HCT116 (cell line): ENCODE data around the gene PROM2. TPM values are rescaled to one million over a fixed set of nuclear protein-coding genes. Genes with fewer than 3 reads are reported as not detected.

Source experiments
- ATAC-seq: fragments of 200-7000 bp; cut with Tn5 transposase; 2 replicates; pipeline ENCODE4 v1.9.1; 2020; ENCODE audit warnings: mild to moderate bottlenecking, moderate library complexity
- BruUV-seq: library from RNA; stranded (reverse); fragments of 400-500 nt; replicated peaks from 2 replicates; lab custom pipeline; 2021; lab: Mats Ljungman, UMichigan
- CTCF ChIA-PET: fragments of 300-600 bp; sonication (Branson Sonifier 250); formaldehyde crosslinking; loops from one replicate; lab custom pipeline; 2021; ENCODE audit warnings: antibody characterized with exemption; lab: Charles Lee
- POLR2A ChIA-PET: fragments of 300-600, 350-600 bp; sonication (Branson Sonifier 250); formaldehyde crosslinking; loops from one replicate; lab custom pipeline; 2021; ENCODE audit warnings: antibody characterized with exemption; lab: Charles Lee
- RAD21 ChIA-PET, 2 experiments: fragments of 300-600 bp; sonication (Branson Sonifier 250); formaldehyde crosslinking; loops; one replicate each; lab custom pipeline; 2023; ENCODE audit warnings: low total read pairs in 2 of 2; ENCODE audit not compliant: uncharacterized antibody in 2 of 2, unreplicated experiment in 2 of 2, low non-redundant PET in 1 of 2; lab: Charles Lee
- DNase-seq: peaks from one replicate; pipeline ENCODE4 v3.0.0-alpha.2; 2010; ENCODE audit warnings: low read depth, low spot score
- H2AFZ ChIP-seq: fragments of 200-600 bp; shearing (Covaris generic), sonication (generic); 2 replicates; pipeline ENCODE4 v1.6.1; 2017; ENCODE audit warnings: low read depth, mixed run types, mixed read lengths, antibody characterized with exemption, low read length; ENCODE audit not compliant: poor library complexity, severe bottlenecking
- H3K27ac ChIP-seq: 2 replicates; pipeline ENCODE4 v1.5.1; 2012; ENCODE audit warnings: low read depth, low read length
- H3K27me3 ChIP-seq: fragments of 200-600 bp; sonication (generic); 2 replicates; pipeline ENCODE4 v1.6.1; 2016; ENCODE audit warnings: mixed run types, low read length, mixed read lengths; ENCODE audit not compliant: insufficient read depth
- H3K36me3 ChIP-seq, 2 experiments: fragments of 200-500 bp in 1 of 2; fragments of 200-600 bp in 1 of 2; sonication (Bioruptor generic) in 1 of 2; sonication (generic) in 1 of 2; 2 replicates each; pipeline versions ENCODE4 v1.5.1 to v1.6.1; 2014 to 2016; ENCODE audit warnings: low read length in 2 of 2, inconsistent platforms in 1 of 2, mixed read lengths in 1 of 2, mixed run types in 1 of 2; ENCODE audit not compliant: insufficient read depth in 2 of 2, control insufficient read depth in 1 of 2
- H3K4me1 ChIP-seq, 2 experiments: fragments of 200-600 bp in 1 of 2; sonication (generic) in 1 of 2; 2 replicates each; pipeline versions ENCODE4 v1.5.1 to v1.6.1; 2012 to 2017; ENCODE audit warnings: low read length in 2 of 2, inconsistent platforms in 1 of 2, mild to moderate bottlenecking in 1 of 2, mixed read lengths in 1 of 2, mixed run types in 1 of 2, moderate library complexity in 1 of 2; ENCODE audit not compliant: insufficient read depth in 2 of 2, control insufficient read depth in 1 of 2
- H3K4me2 ChIP-seq: fragments of 200-600 bp; sonication (generic); 2 replicates; pipeline ENCODE4 v1.6.1; 2017; ENCODE audit warnings: mixed run types, low read length, mixed read lengths
- H3K4me3 ChIP-seq, 2 experiments: fragments of 200-600 bp in 1 of 2; sonication (generic) in 1 of 2; replicated peaks in 1 of 2; 2 replicates each; pipeline ENCODE4 v1.5.1; 2011 to 2016; ENCODE audit warnings: low read length in 2 of 2, control low read depth in 1 of 2, low read depth in 1 of 2, mild to moderate bottlenecking in 1 of 2, mixed read lengths in 1 of 2, mixed run types in 1 of 2
- H3K79me2 ChIP-seq: fragments of 200-600 bp; sonication (generic); 2 replicates; pipeline ENCODE4 v1.6.1; 2017; ENCODE audit warnings: mild to moderate bottlenecking, mixed run types, low read length, moderate library complexity, mixed read lengths; ENCODE audit not compliant: insufficient read depth
- H3K9ac ChIP-seq: fragments of 200-600 bp; sonication (generic); 2 replicates; pipeline ENCODE4 v1.6.1; 2016; ENCODE audit warnings: low read length, mixed read lengths
- H3K9me2 ChIP-seq: fragments of 200-600 bp; sonication (generic), shearing (Covaris generic); 2 replicates; pipeline ENCODE4 v1.6.1; 2017; ENCODE audit warnings: mixed run types, mild to moderate bottlenecking, moderate library complexity; ENCODE audit not compliant: insufficient read depth
- H3K9me3 ChIP-seq, 2 experiments: fragments of 200-500 bp in 1 of 2; fragments of 200-600 bp in 1 of 2; sonication (Bioruptor generic) in 1 of 2; sonication (generic) in 1 of 2; 2 replicates each; pipeline ENCODE4 v1.6.1; 2014 to 2017; ENCODE audit warnings: low read length in 2 of 2, mixed read lengths in 2 of 2, inconsistent platforms in 1 of 2, low read depth in 1 of 2, mild to moderate bottlenecking in 1 of 2, mixed run types in 1 of 2, moderate library complexity in 1 of 2; ENCODE audit not compliant: control insufficient read depth in 1 of 2, insufficient read depth in 1 of 2
- H4K20me1 ChIP-seq: fragments of 200-600 bp; sonication (generic), shearing (Covaris generic); 2 replicates; pipeline ENCODE4 v1.6.1; 2017; ENCODE audit warnings: mixed run types, mild to moderate bottlenecking, moderate library complexity; ENCODE audit not compliant: insufficient read depth
- EZH2 ChIP-seq: fragments of 200-600 bp; sonication (generic); IDR thresholded peaks from 2 replicates; pipeline ENCODE4 v1.6.1; 2017; ENCODE audit warnings: antibody characterized with exemption, mixed run types
- POLR2A ChIP-seq: IDR thresholded peaks from 2 replicates; pipeline ENCODE4 v1.7.0; 2011; ENCODE audit warnings: borderline replicate concordance; ENCODE audit not compliant: insufficient read depth, insufficient read length; ENCODE audit errors: extremely low read depth
- ZFX ChIP-seq: fragments of 450-650 bp; IDR thresholded peaks from 2 replicates; pipeline ENCODE4 v1.6.1; 2017
- intact Hi-C: fragments of 100-400 bp; cut with micrococcal nuclease; formaldehyde crosslinking; loops from 2 replicates; pipeline ENCODE4 v1.10.0; 2022
- total RNA-seq: library from RNA; stranded (reverse); gene quantifications from one replicate; pipeline ENCODE4 v1.2.1, GENCODE V29; 2021; ENCODE audit not compliant: unreplicated experiment
- TF ChIP-seq, protein P1 (sequence below): IDR thresholded peaks from 2 replicates; pipeline ENCODE4 v1.6.1; 2012; ENCODE audit warnings: low read depth

PROM2 gene
- total RNA-seq, 1 experiment from 2014 or later = 11.9 TPM

DNA sequence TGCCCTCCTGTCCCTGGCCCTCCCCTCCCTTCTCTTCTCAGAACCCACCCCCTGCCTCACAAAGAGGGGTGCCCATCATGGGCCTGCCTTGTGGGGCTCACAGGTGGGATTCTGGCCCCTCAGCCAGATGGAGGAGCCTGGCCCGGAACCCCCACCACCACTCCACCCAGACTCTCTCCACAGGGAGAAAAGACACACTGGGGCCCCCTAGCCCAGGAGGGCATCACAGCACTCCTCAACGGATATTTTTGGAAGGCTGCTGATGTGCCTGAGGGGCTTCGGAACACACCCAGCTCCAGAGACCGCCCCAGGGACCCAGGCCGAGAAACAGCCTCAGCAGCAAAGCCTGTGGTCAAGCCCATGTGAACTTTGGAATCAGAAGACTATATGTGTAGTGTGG is 32.8 kb downstream of the PROM2 start (continued):
- TF ChIP-seq, protein P1, sequence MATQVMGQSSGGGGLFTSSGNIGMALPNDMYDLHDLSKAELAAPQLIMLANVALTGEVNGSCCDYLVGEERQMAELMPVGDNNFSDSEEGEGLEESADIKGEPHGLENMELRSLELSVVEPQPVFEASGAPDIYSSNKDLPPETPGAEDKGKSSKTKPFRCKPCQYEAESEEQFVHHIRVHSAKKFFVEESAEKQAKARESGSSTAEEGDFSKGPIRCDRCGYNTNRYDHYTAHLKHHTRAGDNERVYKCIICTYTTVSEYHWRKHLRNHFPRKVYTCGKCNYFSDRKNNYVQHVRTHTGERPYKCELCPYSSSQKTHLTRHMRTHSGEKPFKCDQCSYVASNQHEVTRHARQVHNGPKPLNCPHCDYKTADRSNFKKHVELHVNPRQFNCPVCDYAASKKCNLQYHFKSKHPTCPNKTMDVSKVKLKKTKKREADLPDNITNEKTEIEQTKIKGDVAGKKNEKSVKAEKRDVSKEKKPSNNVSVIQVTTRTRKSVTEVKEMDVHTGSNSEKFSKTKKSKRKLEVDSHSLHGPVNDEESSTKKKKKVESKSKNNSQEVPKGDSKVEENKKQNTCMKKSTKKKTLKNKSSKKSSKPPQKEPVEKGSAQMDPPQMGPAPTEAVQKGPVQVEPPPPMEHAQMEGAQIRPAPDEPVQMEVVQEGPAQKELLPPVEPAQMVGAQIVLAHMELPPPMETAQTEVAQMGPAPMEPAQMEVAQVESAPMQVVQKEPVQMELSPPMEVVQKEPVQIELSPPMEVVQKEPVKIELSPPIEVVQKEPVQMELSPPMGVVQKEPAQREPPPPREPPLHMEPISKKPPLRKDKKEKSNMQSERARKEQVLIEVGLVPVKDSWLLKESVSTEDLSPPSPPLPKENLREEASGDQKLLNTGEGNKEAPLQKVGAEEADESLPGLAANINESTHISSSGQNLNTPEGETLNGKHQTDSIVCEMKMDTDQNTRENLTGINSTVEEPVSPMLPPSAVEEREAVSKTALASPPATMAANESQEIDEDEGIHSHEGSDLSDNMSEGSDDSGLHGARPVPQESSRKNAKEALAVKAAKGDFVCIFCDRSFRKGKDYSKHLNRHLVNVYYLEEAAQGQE = no peak

DNA sequence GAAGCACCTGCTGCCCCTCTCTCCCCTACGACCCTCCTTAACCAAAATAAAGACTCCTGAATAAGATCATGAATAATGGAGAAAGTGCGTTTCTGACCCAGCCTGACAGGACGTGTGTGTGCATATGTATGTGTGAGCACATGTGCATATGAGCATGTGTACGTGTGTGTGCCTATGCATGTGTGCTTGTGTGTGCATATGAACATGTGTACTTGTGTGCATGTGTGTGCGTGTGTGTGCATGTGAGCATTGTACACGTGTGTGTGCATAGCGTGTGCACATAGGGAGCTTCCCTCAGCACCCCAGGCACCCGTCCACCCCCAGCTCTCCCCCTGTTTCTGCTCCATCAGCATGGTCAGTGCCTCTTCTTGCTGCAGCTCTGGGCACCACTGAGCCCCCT is 33.6 kb downstream of the PROM2 start:
- ATAC-seq (no peak), DNase-seq (no peak)
- Histone ChIP-seq H3K9me3 (no peaks in the 10 kb centered on the region), H3K4me2 (no peak overlapping the region), H3K27ac (no peak overlapping the region), H3K27me3 (no peaks in the 10 kb centered on the region), H2AFZ (no peak overlapping the region), H3K79me2 (no peaks in the 10 kb centered on the region), H3K9ac (no peak overlapping the region), H3K9me2 (no peaks in the 10 kb centered on the region), H3K4me3 (no peak overlapping the region), H3K36me3 (no peaks in the 10 kb centered on the region), H4K20me1 (no peaks in the 10 kb centered on the region), H3K4me1 (peaks cover 1 to 10% of the 10 kb centered on the region in 2 experiments; a peak in 2 of 4 replicates)
- ChIA-PET RAD21 (no interaction called here), CTCF (no interaction called here), POLR2A (no interaction called here)
- no TSS peak for BruUV-seq
- intact Hi-C loops = no loop called here
- no peak for TF ChIP-seq POLR2A
- TF ChIP-seq ZFX = no peak
- no peak for TF ChIP-seq EZH2
